LNCaP clone FGC (cell line): ENCODE data around the gene MTCH1.

Experiments
- DNase-seq: peaks from one replicate; pipeline ENCODE4 v3.0.0-alpha.2; 2011; ENCODE audit warnings: low read depth
- H3K4me3 ChIP-seq: 2 replicates; pipeline ENCODE4 v1.5.1; 2011; ENCODE audit warnings: mild to moderate bottlenecking, low read depth, low read length, control low read depth
- TF ChIP-seq, protein P1 (sequence below): IDR thresholded peaks from 2 replicates; pipeline ENCODE4 v1.5.1; 2012; ENCODE audit warnings: mild to moderate bottlenecking; ENCODE audit not compliant: control insufficient read depth, insufficient read depth; ENCODE audit errors: extremely low read depth

Gene MTCH1

DNA sequence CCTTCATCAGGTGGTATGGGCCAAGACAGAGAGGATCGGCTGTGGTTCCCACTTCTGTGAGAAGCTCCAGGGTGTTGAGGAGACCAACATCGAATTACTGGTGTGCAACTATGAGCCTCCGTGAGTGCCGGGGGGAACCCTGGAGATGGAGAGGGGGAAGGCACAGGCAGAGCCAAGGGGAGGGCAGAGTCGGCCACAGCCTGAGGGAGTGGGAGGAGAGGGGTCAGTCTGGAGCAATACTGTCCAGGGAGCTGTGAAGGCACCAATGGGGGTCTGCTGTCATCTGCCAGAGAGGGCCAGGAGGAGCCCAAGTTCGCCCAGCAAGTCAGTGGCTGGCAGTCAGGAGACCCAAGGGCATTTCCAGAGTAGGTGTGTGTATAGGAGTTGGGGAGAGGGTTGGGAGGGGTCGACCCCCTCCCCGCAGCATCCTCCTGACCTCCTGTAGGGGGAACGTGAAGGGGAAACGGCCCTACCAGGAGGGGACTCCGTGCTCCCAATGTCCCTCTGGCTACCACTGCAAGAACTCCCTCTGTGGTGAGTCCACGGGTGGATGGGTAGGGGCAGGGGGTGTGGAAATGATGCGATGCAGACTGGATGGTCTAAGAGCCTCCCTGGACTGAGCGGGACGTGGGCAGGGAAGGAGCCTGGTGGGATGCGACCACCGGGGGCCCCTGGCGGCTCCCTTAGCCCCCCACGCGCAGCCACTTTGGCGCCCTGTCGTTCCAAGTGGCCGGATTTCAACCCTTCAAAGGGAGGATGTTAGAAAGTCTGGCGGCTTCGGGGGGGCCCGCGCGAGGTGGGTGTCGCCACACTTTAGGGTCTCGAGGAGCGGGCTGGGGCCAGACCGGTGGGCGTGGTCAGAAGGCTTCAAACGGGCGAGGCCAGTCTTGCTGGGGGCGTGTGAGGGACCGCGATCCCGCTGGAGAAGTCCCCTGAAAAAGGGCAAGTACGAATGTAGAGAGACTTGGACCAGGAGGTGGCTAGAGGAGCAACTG is 24.3 kb downstream of the MTCH1 start:
- no peak for DNase-seq
- TF ChIP-seq, protein P1, sequence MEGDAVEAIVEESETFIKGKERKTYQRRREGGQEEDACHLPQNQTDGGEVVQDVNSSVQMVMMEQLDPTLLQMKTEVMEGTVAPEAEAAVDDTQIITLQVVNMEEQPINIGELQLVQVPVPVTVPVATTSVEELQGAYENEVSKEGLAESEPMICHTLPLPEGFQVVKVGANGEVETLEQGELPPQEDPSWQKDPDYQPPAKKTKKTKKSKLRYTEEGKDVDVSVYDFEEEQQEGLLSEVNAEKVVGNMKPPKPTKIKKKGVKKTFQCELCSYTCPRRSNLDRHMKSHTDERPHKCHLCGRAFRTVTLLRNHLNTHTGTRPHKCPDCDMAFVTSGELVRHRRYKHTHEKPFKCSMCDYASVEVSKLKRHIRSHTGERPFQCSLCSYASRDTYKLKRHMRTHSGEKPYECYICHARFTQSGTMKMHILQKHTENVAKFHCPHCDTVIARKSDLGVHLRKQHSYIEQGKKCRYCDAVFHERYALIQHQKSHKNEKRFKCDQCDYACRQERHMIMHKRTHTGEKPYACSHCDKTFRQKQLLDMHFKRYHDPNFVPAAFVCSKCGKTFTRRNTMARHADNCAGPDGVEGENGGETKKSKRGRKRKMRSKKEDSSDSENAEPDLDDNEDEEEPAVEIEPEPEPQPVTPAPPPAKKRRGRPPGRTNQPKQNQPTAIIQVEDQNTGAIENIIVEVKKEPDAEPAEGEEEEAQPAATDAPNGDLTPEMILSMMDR: no peak
- H3K4me3 ChIP-seq: no peak overlapping the region

DNA sequence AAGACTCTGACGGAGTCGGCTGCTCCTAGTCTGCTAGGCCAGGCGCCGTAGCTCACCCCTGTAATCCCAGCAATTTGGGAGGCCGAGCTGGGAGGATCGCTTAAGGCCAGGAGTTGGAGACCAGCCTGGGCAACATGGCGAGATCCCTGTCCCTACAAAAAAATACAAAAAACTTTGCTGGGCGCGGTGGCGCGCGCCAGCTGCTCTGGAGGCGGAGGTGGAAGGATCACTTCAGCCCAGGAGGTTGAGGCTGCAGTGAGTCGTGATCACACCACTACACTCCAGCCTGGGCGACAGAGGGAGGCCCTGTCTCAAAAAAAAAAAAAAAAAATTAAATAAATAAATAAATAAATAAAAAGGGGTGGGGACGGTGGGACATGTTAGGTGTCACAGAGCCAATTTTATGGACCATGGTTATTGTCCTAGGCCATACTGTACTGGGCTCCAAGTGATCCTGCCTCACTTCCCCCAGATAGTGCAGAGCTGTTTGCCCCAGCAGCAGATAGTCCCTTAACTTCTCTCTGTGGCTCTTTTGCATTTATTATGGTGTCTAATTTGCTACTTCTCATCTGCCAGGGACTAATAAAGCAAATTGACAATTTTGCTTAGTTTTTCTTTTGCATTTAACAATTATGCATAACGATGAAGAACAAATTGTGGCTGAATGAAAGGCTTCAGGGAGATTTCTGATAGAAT is 26.3 kb downstream of the MTCH1 start:
- no peak for DNase-seq
- no peak overlapping the region for H3K4me3 ChIP-seq
- TF ChIP-seq, protein P1: no peak

DNA sequence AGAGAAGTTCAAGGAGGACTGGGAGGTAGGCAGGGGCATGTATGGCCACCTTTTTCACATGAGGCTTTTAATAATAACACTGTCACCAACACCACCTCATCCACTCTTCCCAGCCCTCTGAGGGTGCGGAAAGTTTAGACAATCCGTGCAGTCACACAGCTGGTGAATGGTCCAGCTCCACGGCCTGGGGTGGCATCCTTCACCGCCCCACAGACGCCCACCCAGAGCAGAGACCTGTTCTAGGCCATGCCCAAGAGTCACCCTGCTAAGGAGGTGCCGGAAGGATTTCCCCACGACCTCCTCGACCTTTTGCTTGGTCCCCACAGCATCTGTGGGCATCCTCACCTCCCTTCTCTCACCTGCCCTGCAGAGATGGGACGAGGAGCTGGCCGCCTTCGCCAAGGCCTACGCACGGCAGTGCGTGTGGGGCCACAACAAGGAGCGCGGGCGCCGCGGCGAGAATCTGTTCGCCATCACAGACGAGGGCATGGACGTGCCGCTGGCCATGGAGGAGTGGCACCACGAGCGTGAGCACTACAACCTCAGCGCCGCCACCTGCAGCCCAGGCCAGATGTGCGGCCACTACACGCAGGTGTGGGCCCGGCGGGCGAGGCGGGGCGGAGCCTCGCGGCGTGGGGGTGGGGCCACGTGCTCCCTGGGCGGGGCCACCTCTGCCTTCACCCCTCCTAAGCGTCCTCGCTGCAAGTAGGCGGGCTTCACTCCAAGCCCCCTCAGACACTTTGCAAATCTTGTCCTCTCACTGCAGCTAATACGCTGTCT is 27.0 kb downstream of the MTCH1 start:
- no peak overlapping the region for H3K4me3 ChIP-seq
- DNase-seq: no peak
- TF ChIP-seq, protein P1: no peak

DNA sequence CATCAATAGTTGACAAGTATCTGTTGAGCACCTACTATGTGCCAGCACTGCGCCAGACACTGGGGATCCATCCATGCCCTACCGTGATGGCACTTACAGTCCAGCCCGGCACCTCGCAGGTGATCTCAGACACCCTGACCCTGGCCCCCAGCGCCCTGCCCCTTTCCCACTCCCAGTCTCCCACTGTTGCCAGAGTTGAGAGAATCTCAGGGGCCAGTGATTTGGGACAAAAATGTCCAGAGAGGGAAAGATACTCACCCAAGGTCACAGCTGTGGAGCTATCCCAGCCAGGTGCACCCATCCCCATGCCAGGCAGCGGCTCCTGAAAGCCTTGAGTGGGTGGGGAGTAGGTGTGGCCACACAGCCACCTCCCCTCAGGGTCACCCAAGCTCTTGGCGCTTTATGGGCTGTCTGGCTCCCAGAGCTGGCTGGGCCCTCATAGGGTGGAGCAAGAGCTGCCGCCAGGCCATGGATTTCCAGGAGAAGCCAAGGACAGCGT is 28.2 kb downstream of the MTCH1 start:
- no peak overlapping the region for H3K4me3 ChIP-seq
- TF ChIP-seq, protein P1: no peak
- no peak for DNase-seq

DNA sequence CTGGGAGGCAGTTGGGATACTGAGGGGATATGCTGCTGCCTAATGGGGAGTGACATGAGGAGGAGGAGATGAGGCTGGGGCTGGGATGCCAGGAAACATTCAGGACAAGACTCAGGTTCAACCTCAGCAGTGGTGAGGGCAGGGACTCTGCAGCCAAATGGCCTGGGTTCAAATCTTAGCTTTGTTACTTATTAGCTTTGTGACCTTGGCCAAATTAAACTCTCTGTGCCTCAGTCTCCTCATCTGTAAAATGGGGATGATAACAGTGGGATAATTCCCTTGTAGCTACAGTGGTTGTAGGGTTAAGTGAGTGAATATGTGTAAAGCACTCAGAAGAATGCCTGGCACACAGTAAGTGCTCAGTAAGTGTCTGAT is 29.6 kb downstream of the MTCH1 start:
- DNase-seq: no peak
- H3K4me3 ChIP-seq: no peak overlapping the region
- TF ChIP-seq, protein P1: no peak

DNA sequence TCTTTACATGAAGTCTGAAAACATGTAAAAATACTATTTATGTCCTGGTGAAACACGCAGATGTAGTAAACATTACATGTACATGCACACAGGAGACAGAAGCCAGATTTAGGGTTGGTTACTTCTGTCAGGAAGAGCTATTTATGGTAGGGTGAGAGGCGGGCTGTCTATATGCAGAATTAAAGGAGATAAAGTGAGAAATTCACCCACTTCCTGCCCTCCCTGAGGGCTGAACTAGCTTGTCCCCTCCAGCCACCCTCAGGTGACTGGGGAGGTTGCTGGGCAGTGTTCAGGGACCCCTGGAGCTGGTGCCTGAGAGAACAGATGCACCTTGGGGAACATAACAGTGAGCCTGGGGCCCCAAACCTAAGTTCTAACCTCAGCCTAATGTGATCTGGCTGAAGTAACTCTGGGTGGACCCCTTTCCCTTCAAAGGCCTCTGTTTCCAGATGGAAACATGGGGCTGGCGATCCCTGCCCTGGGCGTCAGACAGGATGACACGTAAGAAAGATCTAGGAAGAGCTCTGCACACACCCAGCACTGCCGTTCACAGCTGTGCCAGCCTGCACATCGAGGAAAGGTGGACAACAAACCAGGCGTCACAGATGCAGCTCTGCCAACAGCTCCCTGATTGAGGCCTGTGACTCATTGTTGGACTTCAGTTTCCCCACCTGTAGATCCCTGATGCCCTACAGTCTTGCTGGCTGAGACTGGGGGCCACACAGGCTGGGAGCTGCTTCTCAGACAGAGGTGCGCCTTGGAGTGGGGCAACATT is 30.1 kb downstream of the MTCH1 start:
- TF ChIP-seq, protein P1: no peak
- no peak for DNase-seq
- H3K4me3 ChIP-seq: no peak overlapping the region
